GM12878 (cell line): ENCODE measurements around the gene UPP2. TPM values are rescaled to one million over a fixed set of nuclear protein-coding genes. Genes with fewer than 3 reads are reported as not detected.

Source experiments
- ATAC-seq: fragments of 200-7000 bp; cut with Tn5 transposase; 3 replicates; pipeline ENCODE4 v1.9.1; 2020; ENCODE audit warnings: mild to moderate bottlenecking, moderate library complexity
- BruUV-seq: library from RNA; stranded (reverse); fragments of 400-500 nt; replicated peaks from 2 replicates; lab custom pipeline; 2021; lab: Mats Ljungman, UMichigan
- CTCF ChIA-PET: fragments of 300-600 bp; sonication (Branson Sonifier 250); formaldehyde crosslinking; extraction: SDS; loops from one replicate; lab custom pipeline; 2021; ENCODE audit warnings: inconsistent platforms; lab: Yijun Ruan, JAX
- POLR2A ChIA-PET: fragments of 350-600 bp; formaldehyde crosslinking; extraction: SDS; loops from one replicate; lab custom pipeline; 2021; ENCODE audit warnings: inconsistent platforms; lab: Charles Lee
- RAD21 ChIA-PET: fragments of 300-600 bp; sonication (Branson Sonifier 250); formaldehyde crosslinking; loops from one replicate; lab custom pipeline; 2023; ENCODE audit warnings: antibody characterized with exemption; ENCODE audit not compliant: unreplicated experiment; lab: Charles Lee
- SMC1A ChIA-PET: fragments of 300-600 bp; sonication (Branson Sonifier 250); formaldehyde crosslinking; loops from one replicate; lab custom pipeline; 2023; ENCODE audit not compliant: unreplicated experiment, uncharacterized antibody; lab: Charles Lee
- DNase-seq: peaks from one replicate; pipeline ENCODE4 v3.0.0-alpha.2; 2011; ENCODE audit warnings: low read depth, low spot score
- FAIRE-seq: peaks from 3 replicates; lab custom pipeline; 2011; peaks lifted over from hg19 to GRCh38; lab: Jason Lieb, UNC
- H2AFZ ChIP-seq: 2 replicates; pipeline ENCODE4 v1.6.0; 2011; ENCODE audit warnings: low read depth, low read length, control low read depth; ENCODE audit not compliant: control insufficient read depth
- H3K27ac ChIP-seq: 2 replicates; pipeline ENCODE4 v1.5.1; 2011; ENCODE audit warnings: control low read depth; ENCODE audit not compliant: control insufficient read depth, insufficient read depth
- H3K27me3 ChIP-seq, 2 experiments: replicated peaks in 1 of 2; 2 replicates each; pipeline versions ENCODE4 v1.6.0 to v1.6.1; 2011; ENCODE audit warnings: low read length in 1 of 2; ENCODE audit not compliant: control insufficient read depth in 2 of 2, insufficient read depth in 2 of 2
- H3K36me3 ChIP-seq, 2 experiments: 2 replicates each; pipeline ENCODE4 v1.5.1; 2011; ENCODE audit warnings: low read length in 1 of 2; ENCODE audit not compliant: control insufficient read depth in 2 of 2, insufficient read depth in 2 of 2
- H3K4me1 ChIP-seq: 2 replicates; pipeline ENCODE4 v1.6.1; 2011; ENCODE audit warnings: mild to moderate bottlenecking, low read length, moderate library complexity, mixed read lengths; ENCODE audit not compliant: control insufficient read depth, insufficient read depth
- H3K4me2 ChIP-seq: 2 replicates; pipeline ENCODE4 v1.6.0; 2011; ENCODE audit warnings: control low read depth; ENCODE audit not compliant: control insufficient read depth, insufficient read depth
- H3K4me3 ChIP-seq: fragments of 200-600 bp; sonication (generic); 2 replicates; pipeline ENCODE4 v1.5.1; 2016
- H3K79me2 ChIP-seq: 2 replicates; pipeline ENCODE4 v1.6.0; 2011; ENCODE audit warnings: low read length; ENCODE audit not compliant: control insufficient read depth, insufficient read depth
- H3K9ac ChIP-seq: 2 replicates; pipeline ENCODE4 v1.8.0; 2011; ENCODE audit warnings: low read length, control low read depth, mixed read lengths; ENCODE audit not compliant: control insufficient read depth, insufficient read depth
- H3K9me3 ChIP-seq: replicated peaks from 3 replicates; pipeline ENCODE4 v1.5.1; 2011; ENCODE audit warnings: mild to moderate bottlenecking, low read length; ENCODE audit not compliant: control insufficient read depth, insufficient read depth
- H4K20me1 ChIP-seq: 2 replicates; pipeline ENCODE4 v1.6.0; 2011; ENCODE audit not compliant: control insufficient read depth, insufficient read depth
- BCL3 ChIP-seq: IDR thresholded peaks from 2 replicates; pipeline ENCODE4 v1.6.1; 2011; ENCODE audit warnings: borderline replicate concordance, low read depth, mild to moderate bottlenecking, moderate library complexity, low read length; ENCODE audit not compliant: insufficient read depth, poor library complexity, severe bottlenecking
- HDAC2 ChIP-seq: fragments of 200-600 bp; sonication (generic); IDR thresholded peaks from 2 replicates; pipeline ENCODE4 v1.6.1; 2017
- NFIC ChIP-seq: IDR thresholded peaks from 2 replicates; pipeline ENCODE4 v1.6.1; 2012; ENCODE audit warnings: low read depth, mild to moderate bottlenecking, inconsistent platforms, low read length, moderate library complexity
- NR2C1 ChIP-seq: fragments of 450-650 bp; IDR thresholded peaks from 2 replicates; pipeline ENCODE4 v1.6.1; 2017; ENCODE audit warnings: antibody characterized with exemption, mild to moderate bottlenecking, moderate library complexity
- RB1 ChIP-seq: fragments of 450-650 bp; formaldehyde crosslinking; IDR thresholded peaks from 2 replicates; pipeline ENCODE4 v1.6.1; 2017; ENCODE audit warnings: mild to moderate bottlenecking, borderline replicate concordance
- SREBF2 ChIP-seq: IDR thresholded peaks from 2 replicates; pipeline ENCODE4 v1.6.1; 2012; ENCODE audit warnings: mild to moderate bottlenecking, low read length
- WGBS: methylation state at CpG from one replicate; pipeline ENCODE4 v1.1.6; 2016; ENCODE audit warnings: low lambda C conversion rate; ENCODE audit not compliant: insufficient replicate concordance, insufficient coverage; ENCODE audit errors: missing lambda C conversion rate; 5-methylcytosine and 5-hydroxymethylcytosine counted together
- in situ Hi-C: fragments of 300-500 bp; cut with MboI; formaldehyde crosslinking; loops from 9 replicates; pipeline ENCODE4 v1.14.3; 2018; ENCODE audit warnings: mixed read lengths
- intact Hi-C: fragments of 100-400 bp; cut with micrococcal nuclease; formaldehyde crosslinking; loops from one replicate; pipeline ENCODE4 v1.14.2; 2022; ENCODE audit not compliant: unreplicated experiment
- polyA plus RNA-seq, 11 experiments: library from polyadenylated mRNA; depleted of rRNA in 4 of 11; unstranded in 6 of 11; stranded (reverse) in 5 of 11; fragments of >200 nt; fragmentation: Nextera tagmentation in 4 of 11; fragmentation: Illumina TruSeq in 1 of 11; extraction: Ambion mirVana in 4 of 11; extraction: Trizol in 1 of 11; gene quantifications; 1 replicate in 1 of 11; 2 replicates in 10 of 11; pipeline versions ENCODE4 v1.2.1 to v1.2.3, GENCODE V29; 2011 to 2016; ENCODE audit warnings: inconsistent platforms in 2 of 11, missing spikeins in 2 of 11, low read depth in 1 of 11
- total RNA-seq, 4 experiments: library from RNA; depleted of rRNA in 3 of 4; stranded (reverse); fragments of >200 nt in 3 of 4; fragmentation: Illumina TruSeq in 1 of 4; extraction: Trizol in 1 of 4; gene quantifications; 2 replicates each; pipeline versions ENCODE4 v1.2.1 to v1.2.3, GENCODE V29; 2013 to 2021

Gene UPP2
- total and polyA plus RNA-seq, 10 of the 15 experiments (the other 5 are each of a cell fraction or from before 2014, with no cell fraction given), result not detected

GRCh38 chr2:158128168-158128973, 26.7 kb downstream of the UPP2 start (continued):
- TF ChIP-seq BCL3, result no peak
- TF ChIP-seq NR2C1, result no peak
- no peak for TF ChIP-seq SREBF2

GRCh38 chr2:158129037-158129436, 27.4 kb downstream of the UPP2 start:
- Histone ChIP-seq H3K36me3 (no peaks in the 10 kb centered on the region), H3K9ac (no peak overlapping the region), H3K27ac (no peak overlapping the region), H3K4me2 (no peak overlapping the region), H3K27me3 (no peaks in the 10 kb centered on the region), H3K9me3 (no peaks in the 10 kb centered on the region), H3K4me1 (no peaks in the 10 kb centered on the region), H3K79me2 (no peaks in the 10 kb centered on the region), H4K20me1 (no peaks in the 10 kb centered on the region), H3K4me3 (no peak overlapping the region), H2AFZ (no peak overlapping the region)
- WGBS, result 6% methylated on average over 5 of the region's 5 CpGs
- RAD21 ChIA-PET, result no interaction called here
- in situ Hi-C loops, result no loop called here
- CTCF ChIA-PET, result no interaction called here
- SMC1A ChIA-PET, result no interaction called here
- ATAC-seq, result no peak
- POLR2A ChIA-PET, result no interaction called here
- FAIRE-seq, result no peak
- TF ChIP-seq NFIC, result no peak
- TF ChIP-seq HDAC2, result no peak
- TF ChIP-seq RB1, result no peak
- TF ChIP-seq SREBF2, result no peak
- no TSS peak for BruUV-seq
- DNase-seq, result no peak
- intact Hi-C loops, result no loop called here
